ENCODE results near the gene GAB2.
A peak's percentile ranks its signal among the peaks of the same experiment; 100 is the strongest.

The GAB2 gene

DNA sequence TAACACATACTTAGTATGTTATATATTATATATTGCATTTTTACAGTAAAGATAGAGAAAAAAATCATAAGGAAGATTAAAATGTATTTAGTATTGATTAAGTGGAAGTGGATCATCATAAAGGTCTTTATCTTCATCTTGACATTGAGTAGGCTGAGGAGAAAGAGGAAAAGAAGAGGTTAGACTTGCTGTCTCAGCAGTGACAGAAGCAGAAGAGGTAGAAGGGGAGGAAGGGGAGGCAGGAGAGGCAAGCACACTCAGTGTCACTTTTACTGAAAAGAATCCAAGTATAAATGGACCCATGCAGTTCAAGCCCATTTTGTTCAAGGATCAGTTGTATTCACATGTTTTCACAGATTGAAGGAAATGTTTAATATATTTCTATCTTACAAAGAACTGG is 69.7 kb downstream of the GAB2 start:
- no peak overlapping the region for H3K4me3 ChIP-seq (ENCODE audit: control insufficient read depth, low read depth, low read length)
- TF ChIP-seq, protein P1, sequence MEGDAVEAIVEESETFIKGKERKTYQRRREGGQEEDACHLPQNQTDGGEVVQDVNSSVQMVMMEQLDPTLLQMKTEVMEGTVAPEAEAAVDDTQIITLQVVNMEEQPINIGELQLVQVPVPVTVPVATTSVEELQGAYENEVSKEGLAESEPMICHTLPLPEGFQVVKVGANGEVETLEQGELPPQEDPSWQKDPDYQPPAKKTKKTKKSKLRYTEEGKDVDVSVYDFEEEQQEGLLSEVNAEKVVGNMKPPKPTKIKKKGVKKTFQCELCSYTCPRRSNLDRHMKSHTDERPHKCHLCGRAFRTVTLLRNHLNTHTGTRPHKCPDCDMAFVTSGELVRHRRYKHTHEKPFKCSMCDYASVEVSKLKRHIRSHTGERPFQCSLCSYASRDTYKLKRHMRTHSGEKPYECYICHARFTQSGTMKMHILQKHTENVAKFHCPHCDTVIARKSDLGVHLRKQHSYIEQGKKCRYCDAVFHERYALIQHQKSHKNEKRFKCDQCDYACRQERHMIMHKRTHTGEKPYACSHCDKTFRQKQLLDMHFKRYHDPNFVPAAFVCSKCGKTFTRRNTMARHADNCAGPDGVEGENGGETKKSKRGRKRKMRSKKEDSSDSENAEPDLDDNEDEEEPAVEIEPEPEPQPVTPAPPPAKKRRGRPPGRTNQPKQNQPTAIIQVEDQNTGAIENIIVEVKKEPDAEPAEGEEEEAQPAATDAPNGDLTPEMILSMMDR (conservative IDR thresholded peaks at IDR 0.05; ENCODE audit: control insufficient read depth, insufficient read depth, low read depth, low read length): no peak
- DNase-seq (ENCODE audit: low read depth): no peak

DNA sequence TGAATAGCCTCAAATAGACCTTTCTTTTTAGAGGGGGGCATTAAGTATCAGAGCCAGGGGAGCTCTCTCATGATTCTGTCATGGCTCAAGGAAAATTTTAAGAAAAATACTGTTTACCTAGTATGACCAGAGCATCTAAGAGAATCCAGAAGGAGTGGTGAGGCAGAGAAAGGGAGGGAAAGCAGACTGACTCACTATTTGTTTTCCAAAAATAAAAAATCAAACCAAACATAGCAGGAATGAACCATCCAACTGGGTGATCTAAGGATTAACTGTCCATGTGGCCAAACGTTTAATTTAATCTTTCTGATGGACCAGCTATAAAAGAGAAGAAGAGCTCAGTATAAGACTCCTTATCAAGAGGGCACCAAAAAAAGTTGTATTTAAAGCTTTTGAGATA is 70.8 kb downstream of the GAB2 start:
- DNase-seq (ENCODE audit: low read depth): peak; percentile 24
- TF ChIP-seq, protein P1 (conservative IDR thresholded peaks at IDR 0.05; ENCODE audit: control insufficient read depth, insufficient read depth, low read depth, low read length): no peak
- no peak overlapping the region for H3K4me3 ChIP-seq (ENCODE audit: control insufficient read depth, low read depth, low read length)

DNA sequence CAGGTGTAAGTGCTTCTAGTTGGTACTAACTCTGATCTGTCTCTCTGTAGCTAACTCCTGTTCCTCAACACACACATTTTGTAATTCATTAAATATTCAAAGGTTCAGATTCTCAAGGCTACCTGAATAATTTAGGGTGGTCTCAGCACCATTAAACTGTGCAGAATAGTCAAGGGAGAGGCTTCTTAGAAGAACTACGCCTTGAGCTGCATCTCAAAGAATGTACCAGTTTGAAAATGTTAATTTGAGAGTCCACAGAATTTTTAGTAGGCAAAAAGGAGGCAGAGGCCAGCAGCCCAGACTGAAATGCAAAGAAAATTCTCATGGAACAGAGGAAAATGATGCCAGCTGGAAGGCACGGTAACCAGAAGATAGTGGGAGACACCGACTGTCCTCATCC is 72.2 kb downstream of the GAB2 start:
- TF ChIP-seq, protein P1 (conservative IDR thresholded peaks at IDR 0.05; ENCODE audit: control insufficient read depth, insufficient read depth, low read depth, low read length): no peak
- no peak overlapping the region for H3K4me3 ChIP-seq (ENCODE audit: control insufficient read depth, low read depth, low read length)
- DNase-seq (ENCODE audit: low read depth): no peak

DNA sequence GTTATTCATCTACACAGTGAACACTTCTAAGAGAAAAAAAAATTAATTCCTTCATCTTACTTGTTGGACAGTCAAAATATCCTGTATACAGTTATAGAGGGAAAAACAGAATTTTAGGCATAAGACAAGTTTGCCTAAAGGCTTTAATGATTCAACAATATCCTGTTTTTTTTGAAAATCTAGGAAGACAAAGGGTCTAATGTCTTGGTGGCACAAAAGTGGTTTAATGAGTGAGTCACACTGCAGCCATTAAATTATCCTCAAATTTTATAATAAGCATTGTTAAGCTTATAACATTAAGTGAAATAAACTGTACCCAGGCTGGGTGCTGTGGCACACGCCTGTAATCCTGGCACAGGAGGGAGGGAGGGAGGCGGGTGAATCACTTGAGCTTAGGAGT is 72.9 kb downstream of the GAB2 start:
- TF ChIP-seq, protein P1 (conservative IDR thresholded peaks at IDR 0.05; ENCODE audit: control insufficient read depth, insufficient read depth, low read depth, low read length): no peak
- DNase-seq (ENCODE audit: low read depth): no peak
- H3K4me3 ChIP-seq (ENCODE audit: control insufficient read depth, low read depth, low read length): no peak overlapping the region

DNA sequence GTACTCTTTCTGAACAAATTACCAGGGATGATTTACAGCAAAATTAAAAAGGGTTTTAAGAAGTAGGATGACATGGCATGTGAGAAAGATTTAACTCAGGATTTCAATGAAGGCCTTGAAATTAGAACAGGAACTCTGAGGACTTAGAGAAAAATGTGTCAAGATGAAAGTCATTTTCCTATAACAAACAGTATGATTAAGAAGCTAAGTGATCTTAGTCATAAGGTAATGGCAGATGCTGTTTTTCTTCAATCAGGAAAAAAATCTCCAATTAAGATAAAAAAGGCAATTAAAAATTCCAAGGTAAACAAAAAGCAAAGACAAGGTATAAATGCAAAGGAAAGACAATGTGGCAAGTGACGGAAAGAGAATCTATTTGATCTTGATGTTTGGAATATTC is 73.5 kb downstream of the GAB2 start:
- TF ChIP-seq, protein P1 (conservative IDR thresholded peaks at IDR 0.05; ENCODE audit: control insufficient read depth, insufficient read depth, low read depth, low read length): no peak
- no peak overlapping the region for H3K4me3 ChIP-seq (ENCODE audit: control insufficient read depth, low read depth, low read length)
- no peak for DNase-seq (ENCODE audit: low read depth)

DNA sequence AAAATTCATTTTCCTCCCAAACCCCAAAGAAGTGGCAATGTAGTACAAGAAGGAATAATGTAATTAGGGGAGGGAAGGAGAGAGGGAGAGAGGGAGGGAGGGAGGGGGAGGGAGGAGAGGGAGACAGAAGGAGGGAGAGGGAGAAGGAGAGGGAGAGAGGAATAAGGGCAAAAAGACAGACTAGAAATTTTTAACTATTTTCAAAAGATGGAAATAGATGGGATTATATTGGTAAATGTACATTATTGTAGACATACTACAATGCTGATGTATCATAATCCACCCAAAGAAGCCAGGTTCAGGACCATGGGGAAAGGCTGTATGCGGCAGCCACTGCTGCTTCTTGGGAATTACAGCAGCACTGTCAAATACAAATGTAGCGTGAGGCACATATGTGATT is 74.3 kb downstream of the GAB2 start:
- no peak for DNase-seq (ENCODE audit: low read depth)
- no peak overlapping the region for H3K4me3 ChIP-seq (ENCODE audit: control insufficient read depth, low read depth, low read length)
- TF ChIP-seq, protein P1 (conservative IDR thresholded peaks at IDR 0.05; ENCODE audit: control insufficient read depth, insufficient read depth, low read depth, low read length): no peak

DNA sequence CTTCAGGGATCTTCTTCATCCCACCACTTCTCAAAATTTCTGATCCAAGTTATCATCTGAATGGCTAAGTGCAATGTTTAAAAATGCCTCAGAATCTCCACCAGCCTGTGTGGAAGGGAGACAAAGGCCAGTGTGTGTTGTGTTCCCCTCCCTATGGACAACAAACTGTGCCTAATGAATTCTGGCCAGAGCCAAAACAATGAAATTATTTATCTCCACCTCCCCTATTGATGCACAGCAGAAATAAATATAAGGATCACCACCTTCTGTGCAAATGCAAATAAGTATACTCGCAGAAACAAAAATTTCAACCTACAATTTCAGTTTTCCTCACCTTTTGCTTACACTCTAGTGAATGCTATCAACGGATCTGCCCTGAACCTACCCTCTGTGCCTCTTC is 75.8 kb downstream of the GAB2 start:
- TF ChIP-seq, protein P1 (conservative IDR thresholded peaks at IDR 0.05; ENCODE audit: control insufficient read depth, insufficient read depth, low read depth, low read length): no peak
- no peak for DNase-seq (ENCODE audit: low read depth)
- H3K4me3 ChIP-seq (ENCODE audit: control insufficient read depth, low read depth, low read length): no peak overlapping the region
